Common myeloid progenitor, CD34-positive (primary cell): ENCODE results near the gene RGCC.

ENCODE experiments used
- CTCF ChIA-PET: fragments of 350-600 bp; sonication (Branson Sonifier 250); formaldehyde crosslinking; loops from one replicate; lab custom pipeline; 2021; ENCODE audit warnings: antibody characterized with exemption; lab: Charles Lee
- POLR2A ChIA-PET: fragments of 350-600 bp; sonication (Branson Sonifier 250); formaldehyde crosslinking; loops from one replicate; lab custom pipeline; 2021; ENCODE audit warnings: antibody characterized with exemption; lab: Charles Lee
- DNase-seq, 3 donors: peaks; one replicate each; pipeline versions ENCODE4 v3.0.0 to v3.0.0-alpha.2; 2013
- H3K27ac ChIP-seq, 2 experiments: 1 replicate in 1 of 2; 2 replicates in 1 of 2; pipeline ENCODE4 v1.7.0; 2013; ENCODE audit warnings: inconsistent platforms in 2 of 2, low read length in 2 of 2, mild to moderate bottlenecking in 2 of 2, low read depth in 1 of 2, moderate library complexity in 1 of 2; ENCODE audit not compliant: severe bottlenecking in 2 of 2, insufficient read depth in 1 of 2, poor library complexity in 1 of 2
- H3K27me3 ChIP-seq, 5 experiments: replicated peaks in 2 of 5; 1 replicate in 3 of 5; 2 replicates in 2 of 5; pipeline versions ENCODE4 v1.6.1 to v1.7.0; 2013; ENCODE audit warnings: low read length in 4 of 5, mild to moderate bottlenecking in 2 of 5, moderate library complexity in 2 of 5, inconsistent platforms in 1 of 5; ENCODE audit not compliant: insufficient read depth in 5 of 5, control insufficient read depth in 4 of 5
- H3K36me3 ChIP-seq, 4 experiments: 1 replicate in 2 of 4; 2 replicates in 2 of 4; pipeline versions ENCODE4 v1.6.1 to v1.7.0; 2013; ENCODE audit warnings: low read length in 3 of 4, control low read depth in 1 of 4, mild to moderate bottlenecking in 1 of 4; ENCODE audit not compliant: control insufficient read depth in 4 of 4, insufficient read depth in 4 of 4
- H3K4me1 ChIP-seq, 4 experiments: 1 replicate in 3 of 4; 2 replicates in 1 of 4; pipeline versions ENCODE4 v1.6.1 to v1.7.1; 2013; ENCODE audit warnings: low read length in 3 of 4, mild to moderate bottlenecking in 3 of 4, control low read depth in 1 of 4, inconsistent platforms in 1 of 4, moderate library complexity in 1 of 4; ENCODE audit not compliant: control insufficient read depth in 4 of 4, insufficient read depth in 4 of 4; ENCODE audit errors: control extremely low read depth in 1 of 4
- H3K4me3 ChIP-seq, 7 experiments: 1 replicate in 4 of 7; 2 replicates in 3 of 7; pipeline versions ENCODE4 v1.5.1 to v1.7.0; 2013; ENCODE audit warnings: mild to moderate bottlenecking in 7 of 7, low read length in 6 of 7, moderate library complexity in 6 of 7, inconsistent platforms in 2 of 7, low read depth in 2 of 7, control low read depth in 1 of 7; ENCODE audit not compliant: insufficient read depth in 4 of 7, control insufficient read depth in 1 of 7; ENCODE audit errors: extremely low read depth in 1 of 7
- H3K9me3 ChIP-seq, 5 experiments: 1 replicate in 4 of 5; 2 replicates in 1 of 5; pipeline versions ENCODE4 v1.6.1 to v1.7.1; 2013; ENCODE audit warnings: low read length in 4 of 5, mild to moderate bottlenecking in 2 of 5, inconsistent platforms in 1 of 5, low read depth in 1 of 5, moderate library complexity in 1 of 5; ENCODE audit not compliant: control insufficient read depth in 4 of 5, insufficient read depth in 2 of 5; ENCODE audit errors: control extremely low read depth in 1 of 5
- WGBS: methylation state at CpG from one replicate; pipeline ENCODE4 v1.1.5; 2013; ENCODE audit not compliant: insufficient coverage; 5-methylcytosine and 5-hydroxymethylcytosine counted together

RGCC gene

DNA sequence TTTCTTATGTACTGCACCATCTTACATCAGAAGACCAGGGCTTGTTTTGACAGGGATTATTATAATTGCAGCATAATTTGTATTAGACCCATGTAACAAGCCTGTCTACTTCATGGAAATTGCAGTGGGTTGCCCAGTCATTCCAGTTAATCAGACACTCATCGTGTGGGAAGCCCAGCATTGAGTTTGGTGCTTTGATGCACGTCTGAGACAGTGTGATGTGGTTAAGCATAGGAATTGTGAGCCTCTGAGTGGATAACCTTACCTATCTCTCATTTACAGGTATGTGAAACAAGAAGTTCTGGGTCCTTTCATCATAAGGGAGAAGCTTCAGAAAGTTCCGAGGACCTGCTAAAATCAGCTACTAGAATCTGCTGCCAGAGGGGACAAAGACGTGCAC, 12.8 kb downstream of the RGCC start:
- no peak overlapping the region for H3K27ac ChIP-seq
- no peak for DNase-seq
- 95% methylated on average over 3 of the region's 4 CpGs for WGBS
- peaks cover 0 to 5% (median 0%) of the 10 kb centered on the region in 4 experiments for H3K36me3 ChIP-seq
- H3K4me3 ChIP-seq, result no peak overlapping the region
- ChIA-PET POLR2A (interaction anchor here (1.3 kb wide), 1 partner anchor 23 kb away, joined by 4 read pairs; no protein-coding TSS in a partner anchor), CTCF (interaction anchor here (1.2 to 1.9 kb wide), 2 partner anchors 11 to 21 kb away, joined by 4 to 11 read pairs; no protein-coding TSS in a partner anchor)
- H3K4me1 ChIP-seq, result peaks cover 6 to 19% (median 13%) of the 10 kb centered on the region in 4 experiments
- H3K27me3 ChIP-seq, result no peaks in the 10 kb centered on the region
- H3K9me3 ChIP-seq, result no peaks in the 10 kb centered on the region

DNA sequence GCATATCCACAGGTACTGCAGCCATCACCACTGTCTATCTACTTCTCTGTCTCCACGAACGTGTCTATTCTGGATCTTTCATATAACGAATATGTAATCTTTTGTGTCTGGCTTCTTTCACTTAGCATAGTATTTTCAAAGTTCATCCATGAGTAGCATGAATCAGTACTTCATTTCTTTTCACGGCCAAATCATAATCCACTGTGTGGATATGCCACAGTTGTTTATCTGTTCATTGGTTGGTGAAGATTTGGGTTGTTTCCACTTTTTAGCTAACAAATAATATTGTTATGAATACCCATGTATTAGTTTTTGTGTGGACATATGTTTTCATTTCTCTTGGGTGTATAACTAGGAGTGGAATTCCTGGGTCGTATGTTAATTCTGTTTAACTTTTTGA, 14.4 kb downstream of the RGCC start:
- WGBS, result 96% methylated on average over 3 of the region's 5 CpGs
- no peak overlapping the region for H3K27ac ChIP-seq
- CTCF ChIA-PET, result interaction anchor here (1.9 kb wide), 1 partner anchor 13 kb away, joined by 11 read pairs; no protein-coding TSS in a partner anchor

DNA sequence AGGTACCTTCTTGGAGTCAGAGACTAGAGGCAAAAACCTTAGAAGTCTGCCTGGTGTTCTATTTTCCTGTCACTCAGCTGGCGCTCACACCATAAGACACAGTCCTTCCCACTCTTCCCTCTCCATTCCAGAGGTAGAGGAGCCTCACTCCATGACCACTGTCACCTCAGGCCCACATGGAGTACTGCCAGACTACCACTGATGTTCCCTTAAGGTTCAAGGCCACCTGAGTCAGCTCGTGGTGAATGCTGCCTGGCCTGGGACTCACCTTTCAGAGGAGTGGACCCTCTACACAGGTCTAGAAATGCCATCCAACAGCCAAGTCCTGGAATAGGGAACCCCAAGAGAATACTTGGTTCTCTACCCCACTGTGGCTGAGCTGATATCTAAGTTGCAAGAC, 29.9 kb downstream of the RGCC start:
- CTCF ChIA-PET, result interaction anchor here (1.7 kb wide), 1 partner anchor 18 kb away, joined by 3 read pairs; no protein-coding TSS in a partner anchor
- POLR2A ChIA-PET, result no interaction called here
- no peak for DNase-seq

More for the DNA sequence above, 14.4 kb downstream of the RGCC start:
- POLR2A ChIA-PET, result no interaction called here
- peaks cover 0 to 5% (median 0%) of the 10 kb centered on the region in 4 experiments for H3K36me3 ChIP-seq
- DNase-seq, result no peak
- no peaks in the 10 kb centered on the region for H3K27me3 ChIP-seq
- peaks cover 0 to 3% (median 1%) of the 10 kb centered on the region in 4 experiments for H3K4me1 ChIP-seq
- H3K4me3 ChIP-seq, result no peak overlapping the region
- no peaks in the 10 kb centered on the region for H3K9me3 ChIP-seq

DNA sequence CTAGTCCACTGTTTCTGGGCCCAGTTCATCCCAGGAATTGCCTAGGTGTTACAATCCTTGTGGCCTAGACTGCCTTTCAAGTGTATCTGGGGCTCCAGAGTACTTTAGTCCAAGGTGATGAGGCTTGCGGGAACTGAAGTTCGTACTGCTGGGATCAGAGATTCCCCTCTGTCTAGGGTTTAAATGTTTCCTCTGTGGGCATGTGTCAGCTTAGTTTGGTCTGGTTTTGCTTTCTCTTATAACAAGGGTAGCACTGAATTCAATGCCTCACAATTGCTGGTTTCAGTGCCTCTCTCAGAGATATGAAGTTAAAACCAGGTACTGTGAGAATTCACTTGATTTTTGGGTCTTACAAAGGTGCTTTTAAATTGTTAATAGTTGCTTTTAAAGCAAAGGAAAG, 30.8 kb downstream of the RGCC start:
- no peaks in the 10 kb centered on the region for H3K27me3 ChIP-seq
- H3K36me3 ChIP-seq, result no peaks in the 10 kb centered on the region
- CTCF ChIA-PET, result interaction anchor here (1.0 to 1.7 kb wide), 3 partner anchors 9 to 19 kb away, joined by 3 read pairs; no protein-coding TSS in a partner anchor
- no peak for DNase-seq
- peaks cover 0 to 1% (median 0%) of the 10 kb centered on the region in 5 experiments for H3K9me3 ChIP-seq
- H3K27ac ChIP-seq, result no peak overlapping the region
- peaks cover 12 to 31% (median 18%) of the 10 kb centered on the region in 4 experiments for H3K4me1 ChIP-seq
- POLR2A ChIA-PET, result no interaction called here
- H3K4me3 ChIP-seq, result no peak overlapping the region
- 100% methylated on average over 2 of the region's 2 CpGs for WGBS

More for the DNA sequence above, 29.9 kb downstream of the RGCC start:
- no peaks in the 10 kb centered on the region for H3K36me3 ChIP-seq
- H3K4me3 ChIP-seq, result no peak overlapping the region
- 90% methylated on average over 2 of the region's 2 CpGs for WGBS
- peaks cover 0 to 1% (median 0%) of the 10 kb centered on the region in 5 experiments for H3K9me3 ChIP-seq
- no peak overlapping the region for H3K27ac ChIP-seq
- no peaks in the 10 kb centered on the region for H3K27me3 ChIP-seq
- peaks cover 3 to 22% (median 10%) of the 10 kb centered on the region in 4 experiments for H3K4me1 ChIP-seq

DNA sequence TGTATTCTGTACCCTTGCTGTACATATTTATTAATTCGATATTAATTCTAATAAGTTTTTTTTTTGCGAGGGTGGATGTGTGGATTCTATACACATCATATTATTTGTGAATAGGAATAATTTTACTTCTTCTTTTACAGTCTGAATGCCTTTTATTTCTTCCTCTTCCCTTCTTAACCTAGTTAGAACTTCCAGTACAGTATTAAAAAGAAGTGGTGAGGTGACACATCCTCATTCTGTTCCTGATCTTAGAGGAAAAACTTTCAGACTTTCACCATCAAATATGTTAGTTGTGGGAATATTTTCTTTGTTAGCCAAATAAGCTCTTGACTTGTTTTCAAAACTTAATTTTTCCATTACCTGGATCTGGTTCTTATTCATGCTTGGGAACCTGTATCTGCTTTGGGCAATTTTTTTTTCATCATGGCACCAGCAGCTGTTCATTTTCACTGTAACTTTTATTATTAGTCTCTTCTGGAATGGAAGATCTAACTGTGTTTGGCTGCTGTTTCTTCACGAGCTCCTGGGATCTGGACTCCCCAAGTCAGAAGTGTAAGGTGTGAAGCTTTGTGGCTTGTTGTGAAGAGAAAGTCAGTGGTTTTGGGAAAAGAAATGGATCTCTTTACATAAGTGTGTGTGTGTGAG, 33.1 kb downstream of the RGCC start:
- DNase-seq, result no peak
- Histone ChIP-seq H3K4me1 (peaks cover 22 to 45% (median 29%) of the 10 kb centered on the region in 4 experiments), H3K36me3 (no peaks in the 10 kb centered on the region), H3K27ac (no peak overlapping the region), H3K9me3 (no peaks in the 10 kb centered on the region), H3K4me3 (no peak overlapping the region), H3K27me3 (no peaks in the 10 kb centered on the region)
- CTCF ChIA-PET, result interaction anchor here (0.8 kb wide), 1 partner anchor 13 kb away, joined by 3 read pairs; no protein-coding TSS in a partner anchor
- POLR2A ChIA-PET, result no interaction called here
- WGBS, result no CpG with 5 or more reads among the region's 3 CpGs

DNA sequence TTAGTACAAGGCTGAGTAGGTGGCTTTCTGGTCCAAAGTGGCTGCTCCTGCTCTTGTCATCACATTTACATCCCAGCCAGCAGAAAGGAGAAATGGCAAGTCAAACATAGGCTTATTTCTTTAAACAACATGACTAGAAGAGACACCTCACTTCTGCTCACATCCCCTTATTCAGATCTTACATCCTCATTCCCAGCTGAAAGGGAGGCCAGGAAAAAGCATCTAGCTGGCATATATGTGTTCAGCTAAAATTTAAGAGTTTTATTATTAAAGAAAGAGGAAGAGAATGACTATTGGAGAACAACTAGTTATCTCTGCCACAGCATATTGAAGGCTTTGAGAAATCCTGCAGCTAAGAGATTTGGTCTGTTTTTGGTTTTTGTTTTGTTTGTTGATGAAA, 34.1 kb downstream of the RGCC start:
- ChIA-PET POLR2A (no interaction called here), CTCF (interaction anchor here (1.0 kb wide), 1 partner anchor 21 kb away, joined by 4 read pairs; no protein-coding TSS in a partner anchor)
- Histone ChIP-seq H3K36me3 (no peaks in the 10 kb centered on the region), H3K9me3 (no peaks in the 10 kb centered on the region), H3K27me3 (no peaks in the 10 kb centered on the region), H3K4me3 (no peak overlapping the region), H3K4me1 (peaks cover 22 to 49% (median 29%) of the 10 kb centered on the region in 4 experiments), H3K27ac (no peak overlapping the region)
- DNase-seq, result no peak
